Measurements from ENCODE around the gene RGS19.

Gene RGS19

GRCh38 chr20:64025826-64026412 is 53.4 kb downstream of the RGS19 start:
- no peaks in the 10 kb centered on the region for H3K79me1 ChIP-seq (ENCODE audit: low read length)
- no peak overlapping the region for H3K9ac ChIP-seq (ENCODE audit: low read length)
- H3K4me2 ChIP-seq (ENCODE audit: low read length), result no peak overlapping the region
- no peak overlapping the region for H2BK5ac ChIP-seq (ENCODE audit: low read length)
- no peak overlapping the region for H2BK120ac ChIP-seq (ENCODE audit: low read depth, low read length)
- H3K27me3 ChIP-seq (ENCODE audit: insufficient read depth, low read length, poor library complexity), result no peaks in the 10 kb centered on the region
- H3K4me1 ChIP-seq (ENCODE audit: control insufficient read depth, low read depth, low read length), result no peaks in the 10 kb centered on the region
- no CpG with 5 or more reads among the region's 29 CpGs for WGBS (ENCODE audit: extremely low coverage, insufficient coverage, low lambda C conversion rate)
- H4K5ac ChIP-seq (ENCODE audit: low read length), result no peak overlapping the region
- no peak overlapping the region for H3K56ac ChIP-seq (ENCODE audit: low read length)
- DNase-seq, result no peak
- H2BK15ac ChIP-seq (replicated peaks; ENCODE audit: low read depth), result no peak overlapping the region
- no peak overlapping the region for H3K23ac ChIP-seq (ENCODE audit: low read length)
- no peaks in the 10 kb centered on the region for H3K79me2 ChIP-seq (ENCODE audit: control insufficient read depth, insufficient read depth, low read length)
- H2AK5ac ChIP-seq (ENCODE audit: low read length), result no peak overlapping the region
- H4K8ac ChIP-seq (ENCODE audit: low read depth, low read length), result no peak overlapping the region
- no peak overlapping the region for H3K27ac ChIP-seq (ENCODE audit: low read depth, low read length)
- H3K4me3 ChIP-seq (ENCODE audit: low read length), result no peak overlapping the region
- H3K18ac ChIP-seq (ENCODE audit: low read length), result no peak overlapping the region
- no peak overlapping the region for H3K4ac ChIP-seq (ENCODE audit: low read depth, low read length)
- H3K36me3 ChIP-seq (ENCODE audit: control insufficient read depth, insufficient read depth, low read length), result peaks cover 21% of the 10 kb centered on the region

- Histone ChIP-seq H3K36me3 (ENCODE audit: control insufficient read depth, insufficient read depth, low read length) (peaks cover 20% of the 10 kb centered on the region), H3K4me2 (ENCODE audit: low read length) (no peak overlapping the region)
Observed at GRCh38 chr20:64025101-64025825, 54.1 kb downstream of the RGS19 start.

GRCh38 chr20:64024141-64024990 is 55.0 kb downstream of the RGS19 start:
- Histone ChIP-seq H3K23ac (ENCODE audit: low read length) (no peak overlapping the region), H2AK5ac (ENCODE audit: low read length) (no peak overlapping the region), H3K27me3 (ENCODE audit: insufficient read depth, low read length, poor library complexity) (no peaks in the 10 kb centered on the region), H3K9ac (ENCODE audit: low read length) (no peak overlapping the region), H3K4me2 (ENCODE audit: low read length) (no peak overlapping the region), H3K79me1 (ENCODE audit: low read length) (no peaks in the 10 kb centered on the region), H3K56ac (ENCODE audit: low read length) (no peak overlapping the region), H2BK5ac (ENCODE audit: low read length) (no peak overlapping the region), H2BK120ac (ENCODE audit: low read depth, low read length) (no peak overlapping the region), H3K4me1 (ENCODE audit: control insufficient read depth, low read depth, low read length) (no peaks in the 10 kb centered on the region), H2BK15ac (replicated peaks; ENCODE audit: low read depth) (no peak overlapping the region), H3K27ac (ENCODE audit: low read depth, low read length) (no peak overlapping the region), H3K79me2 (ENCODE audit: control insufficient read depth, insufficient read depth, low read length) (no peaks in the 10 kb centered on the region), H3K4me3 (ENCODE audit: low read length) (no peak overlapping the region), H4K8ac (ENCODE audit: low read depth, low read length) (no peak overlapping the region), H3K4ac (ENCODE audit: low read depth, low read length) (no peak overlapping the region), H4K5ac (ENCODE audit: low read length) (no peak overlapping the region), H3K36me3 (ENCODE audit: control insufficient read depth, insufficient read depth, low read length) (peaks cover 24% of the 10 kb centered on the region), H3K18ac (ENCODE audit: low read length) (no peak overlapping the region)
- WGBS (ENCODE audit: extremely low coverage, insufficient coverage, low lambda C conversion rate), result no CpG with 5 or more reads among the region's 17 CpGs
- no peak for DNase-seq

More at GRCh38 chr20:64025101-64025825, 54.1 kb downstream of the RGS19 start:
- no peak for DNase-seq
- no peak overlapping the region for H3K18ac ChIP-seq (ENCODE audit: low read length)
- no peak overlapping the region for H3K9ac ChIP-seq (ENCODE audit: low read length)
- H3K23ac ChIP-seq (ENCODE audit: low read length), result no peak overlapping the region
- no peaks in the 10 kb centered on the region for H3K27me3 ChIP-seq (ENCODE audit: insufficient read depth, low read length, poor library complexity)
- no peak overlapping the region for H4K8ac ChIP-seq (ENCODE audit: low read depth, low read length)
- no peak overlapping the region for H2BK120ac ChIP-seq (ENCODE audit: low read depth, low read length)
- no CpG with 5 or more reads among the region's 18 CpGs for WGBS (ENCODE audit: extremely low coverage, insufficient coverage, low lambda C conversion rate)
- H3K56ac ChIP-seq (ENCODE audit: low read length), result no peak overlapping the region
- no peaks in the 10 kb centered on the region for H3K4me1 ChIP-seq (ENCODE audit: control insufficient read depth, low read depth, low read length)
- H2BK5ac ChIP-seq (ENCODE audit: low read length), result no peak overlapping the region
- no peak overlapping the region for H2AK5ac ChIP-seq (ENCODE audit: low read length)
- H3K79me1 ChIP-seq (ENCODE audit: low read length), result no peaks in the 10 kb centered on the region
- no peak overlapping the region for H2BK15ac ChIP-seq (replicated peaks; ENCODE audit: low read depth)
- H4K5ac ChIP-seq (ENCODE audit: low read length), result no peak overlapping the region
- no peak overlapping the region for H3K4me3 ChIP-seq (ENCODE audit: low read length)
- H3K4ac ChIP-seq (ENCODE audit: low read depth, low read length), result no peak overlapping the region
- H3K79me2 ChIP-seq (ENCODE audit: control insufficient read depth, insufficient read depth, low read length), result no peaks in the 10 kb centered on the region
- H3K27ac ChIP-seq (ENCODE audit: low read depth, low read length), result no peak overlapping the region

GRCh38 chr20:64023361-64024140 is 55.8 kb downstream of the RGS19 start:
- no peak overlapping the region for H3K4ac ChIP-seq (ENCODE audit: low read depth, low read length)
- no peak overlapping the region for H2BK5ac ChIP-seq (ENCODE audit: low read length)
- no peaks in the 10 kb centered on the region for H3K79me1 ChIP-seq (ENCODE audit: low read length)
- H3K36me3 ChIP-seq (ENCODE audit: control insufficient read depth, insufficient read depth, low read length), result peaks cover 24% of the 10 kb centered on the region
- no peak overlapping the region for H3K23ac ChIP-seq (ENCODE audit: low read length)
- DNase-seq, result no peak
- no peak overlapping the region for H4K5ac ChIP-seq (ENCODE audit: low read length)
- no peak overlapping the region for H3K18ac ChIP-seq (ENCODE audit: low read length)
- no peak overlapping the region for H3K9ac ChIP-seq (ENCODE audit: low read length)
- H2AK5ac ChIP-seq (ENCODE audit: low read length), result no peak overlapping the region
- no peaks in the 10 kb centered on the region for H3K79me2 ChIP-seq (ENCODE audit: control insufficient read depth, insufficient read depth, low read length)
- no peak overlapping the region for H3K4me2 ChIP-seq (ENCODE audit: low read length)
- no peak overlapping the region for H3K56ac ChIP-seq (ENCODE audit: low read length)
- H3K27me3 ChIP-seq (ENCODE audit: insufficient read depth, low read length, poor library complexity), result no peaks in the 10 kb centered on the region
- no peak overlapping the region for H2BK15ac ChIP-seq (replicated peaks; ENCODE audit: low read depth)
- H3K27ac ChIP-seq (ENCODE audit: low read depth, low read length), result no peak overlapping the region
- H2BK120ac ChIP-seq (ENCODE audit: low read depth, low read length), result no peak overlapping the region
- H3K4me3 ChIP-seq (ENCODE audit: low read length), result no peak overlapping the region
- no peaks in the 10 kb centered on the region for H3K4me1 ChIP-seq (ENCODE audit: control insufficient read depth, low read depth, low read length)
- no CpG with 5 or more reads among the region's 15 CpGs for WGBS (ENCODE audit: extremely low coverage, insufficient coverage, low lambda C conversion rate)
- H4K8ac ChIP-seq (ENCODE audit: low read depth, low read length), result no peak overlapping the region
